Fibroblast of skin of abdomen (primary cell): ENCODE results near the gene PER2.

Source experiments
- DNase-seq: peaks from one replicate; pipeline ENCODE4 v3.0.0-alpha.2; 2013

The PER2 gene

DNA sequence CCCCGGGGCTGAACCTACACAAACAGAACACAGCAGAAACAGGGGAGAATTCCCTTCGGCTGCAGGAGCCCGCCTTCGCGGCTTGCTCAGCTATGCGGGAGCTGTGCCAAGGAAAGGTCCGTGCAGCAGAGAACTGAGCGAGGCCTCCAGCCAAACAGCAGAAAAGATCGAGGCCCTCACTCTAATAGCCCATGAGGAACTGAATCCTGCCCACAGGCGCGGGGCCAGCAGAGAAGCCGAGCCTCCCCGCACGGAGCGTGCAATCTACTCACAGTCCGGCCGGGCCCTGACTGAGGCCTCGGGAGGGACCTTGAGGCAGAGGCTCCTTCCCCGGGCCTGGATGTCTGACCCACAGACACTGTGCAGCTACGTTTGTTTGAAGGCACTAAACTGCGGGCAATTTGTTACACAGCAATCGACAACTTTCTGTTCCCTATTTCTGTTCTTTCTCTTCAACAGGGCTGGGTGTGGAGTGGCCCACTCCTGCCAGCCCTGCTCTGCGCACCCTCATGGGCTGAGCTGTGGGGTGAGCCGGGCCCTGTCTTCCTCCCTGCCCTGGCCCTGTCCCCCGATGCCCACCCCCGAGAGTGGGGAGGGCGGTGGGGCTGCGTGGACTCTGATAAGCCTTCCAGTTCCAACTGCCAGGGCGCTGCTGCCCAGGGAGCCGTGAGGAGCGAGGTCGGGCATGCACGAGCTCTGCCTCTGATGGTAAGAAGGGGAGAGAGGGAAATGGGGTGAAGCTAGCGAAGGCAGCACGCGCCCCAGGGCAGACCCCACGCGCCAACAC lies 62.3 kb downstream of the PER2 start:
- peak; percentile 52 for DNase-seq

DNA sequence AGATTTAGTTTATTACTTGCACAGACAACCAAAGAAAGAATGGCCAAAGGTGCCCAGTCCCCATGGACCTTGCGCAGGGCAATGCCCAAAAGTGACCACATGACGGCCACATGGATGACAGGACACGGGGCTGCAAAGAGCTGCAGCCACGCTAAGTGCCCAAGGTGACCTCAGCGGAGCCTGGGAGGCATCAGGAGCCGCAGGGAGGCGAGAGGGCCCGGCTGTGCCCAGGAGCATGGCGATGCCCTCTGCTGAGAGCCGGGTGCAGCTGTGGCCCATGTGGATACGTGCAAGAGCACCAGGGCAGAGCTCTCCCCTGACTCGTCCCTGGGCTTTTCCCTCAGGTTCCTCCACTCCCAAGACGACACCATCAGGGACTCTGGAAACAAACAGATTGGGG lies 63.3 kb downstream of the PER2 start:
- no peak for DNase-seq

DNA sequence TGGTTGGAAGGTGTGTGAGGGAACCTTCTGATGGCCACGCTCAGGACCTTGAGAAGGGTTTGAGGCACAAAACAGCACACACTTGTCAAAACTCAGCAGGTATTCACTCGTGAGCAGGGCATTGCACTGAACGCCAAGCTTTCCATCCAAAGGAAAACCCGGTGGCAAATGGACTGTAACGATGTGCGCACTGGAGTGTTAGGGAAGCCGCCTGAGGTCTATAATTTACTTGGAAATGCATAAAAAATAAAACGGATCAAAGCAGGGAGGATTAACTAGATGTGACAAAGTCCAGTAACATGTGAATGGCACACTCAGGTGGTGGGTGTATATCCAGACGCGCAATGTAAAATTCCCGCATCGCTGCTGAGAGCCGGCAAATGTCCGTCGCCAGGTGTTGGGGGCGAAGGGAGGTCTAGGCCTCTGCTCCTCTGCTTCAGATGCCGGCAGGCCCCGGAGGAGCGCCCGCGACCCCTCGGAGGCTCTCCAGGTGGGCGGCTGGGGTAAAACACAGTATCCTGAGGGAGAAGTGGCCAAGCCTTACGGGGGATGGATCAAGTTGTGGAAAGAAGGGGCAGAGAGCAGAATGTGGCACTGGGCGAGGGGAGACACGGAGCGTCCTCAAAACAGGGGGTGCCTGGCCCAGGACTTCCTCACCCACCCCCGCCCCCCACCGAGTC lies 63.9 kb downstream of the PER2 start:
- no peak for DNase-seq

DNA sequence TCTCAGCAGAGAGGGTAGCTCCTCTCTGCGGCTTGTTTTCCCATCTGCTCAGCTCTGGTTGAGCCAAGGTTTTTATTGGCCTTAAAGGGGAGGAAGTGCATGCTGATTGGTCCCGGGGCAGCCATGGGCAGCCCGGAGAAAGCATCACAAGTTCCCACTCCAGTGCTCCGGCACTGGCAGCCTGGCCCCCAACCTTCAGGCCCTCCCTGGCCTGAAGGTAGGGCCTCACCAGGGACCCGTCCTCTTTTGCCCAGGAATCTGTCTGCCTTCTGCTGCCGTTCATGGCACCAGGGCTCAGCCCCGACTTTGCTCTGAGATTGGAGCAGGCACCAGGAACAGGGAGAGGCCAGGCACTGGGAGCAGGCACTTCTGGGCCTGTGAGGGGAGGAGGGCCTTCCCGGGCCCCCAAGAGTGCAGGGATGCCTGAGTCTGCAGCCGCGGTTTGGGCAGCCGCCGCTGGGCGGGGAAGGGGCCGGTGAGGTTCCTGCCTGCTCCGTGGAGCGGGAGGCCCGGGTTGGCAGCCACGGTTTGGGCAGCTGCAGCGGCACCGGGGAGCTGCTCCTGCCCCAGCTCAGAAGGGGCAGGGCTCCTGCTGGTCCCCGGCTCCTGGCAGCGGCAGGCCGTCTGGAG lies 67.4 kb downstream of the PER2 start:
- DNase-seq = no peak

DNA sequence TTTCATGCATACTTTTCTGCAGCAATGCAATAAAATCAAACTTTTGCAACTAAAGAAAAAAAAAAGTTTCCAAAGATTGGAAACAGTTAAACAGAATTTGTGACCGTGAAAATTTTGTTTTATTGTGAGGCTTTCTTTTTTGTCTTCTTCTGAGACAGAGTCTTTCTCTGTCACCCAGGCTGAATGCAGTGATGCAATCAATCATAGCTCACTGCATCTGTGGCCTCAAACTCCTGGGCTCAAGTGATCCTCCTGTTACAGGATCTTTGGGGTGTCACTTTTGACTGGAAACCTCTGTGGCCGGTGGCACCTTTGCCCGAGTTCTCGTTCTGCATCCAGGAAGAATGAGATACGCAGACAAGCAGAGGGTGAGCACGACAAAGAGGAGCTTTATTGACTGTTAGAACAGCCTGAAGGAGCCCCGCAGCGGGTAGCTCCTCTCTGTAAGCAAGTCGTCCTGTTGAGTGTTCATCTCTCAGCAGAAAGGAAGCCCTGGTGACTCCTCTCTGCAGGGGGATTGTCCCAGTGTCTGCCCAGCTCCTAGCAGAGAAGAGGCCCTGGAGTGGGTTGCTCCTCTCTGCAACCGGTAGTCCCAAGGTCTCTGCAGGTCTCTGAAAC lies 68.0 kb downstream of the PER2 start:
- DNase-seq = no peak

DNA sequence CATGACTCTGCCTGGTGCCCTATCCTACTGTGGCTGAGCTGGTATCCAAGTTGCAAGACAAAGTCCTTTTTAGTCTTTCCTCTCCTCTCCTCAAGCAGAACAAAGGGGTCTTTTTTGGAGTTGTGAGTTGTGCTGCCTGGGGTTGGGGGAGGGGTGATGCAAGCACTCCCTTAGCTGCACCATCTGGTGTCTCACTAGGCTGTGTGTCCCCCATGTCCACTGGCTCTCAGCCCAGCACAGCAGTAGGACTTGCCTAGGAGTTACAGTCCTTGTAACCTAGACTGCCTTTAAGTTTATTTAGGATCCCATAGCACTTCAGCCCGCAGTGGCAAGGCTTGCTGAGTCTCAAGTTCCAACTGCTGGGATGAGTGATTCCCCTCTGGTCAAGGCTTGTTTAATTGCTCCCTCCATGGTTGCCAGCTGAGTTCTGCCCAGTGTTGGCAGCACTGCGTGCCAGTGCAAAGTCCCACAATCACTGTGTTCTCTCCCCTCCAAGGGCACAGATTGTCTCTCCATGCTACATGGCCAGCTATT lies 71.7 kb downstream of the PER2 start:
- DNase-seq = no peak

DNA sequence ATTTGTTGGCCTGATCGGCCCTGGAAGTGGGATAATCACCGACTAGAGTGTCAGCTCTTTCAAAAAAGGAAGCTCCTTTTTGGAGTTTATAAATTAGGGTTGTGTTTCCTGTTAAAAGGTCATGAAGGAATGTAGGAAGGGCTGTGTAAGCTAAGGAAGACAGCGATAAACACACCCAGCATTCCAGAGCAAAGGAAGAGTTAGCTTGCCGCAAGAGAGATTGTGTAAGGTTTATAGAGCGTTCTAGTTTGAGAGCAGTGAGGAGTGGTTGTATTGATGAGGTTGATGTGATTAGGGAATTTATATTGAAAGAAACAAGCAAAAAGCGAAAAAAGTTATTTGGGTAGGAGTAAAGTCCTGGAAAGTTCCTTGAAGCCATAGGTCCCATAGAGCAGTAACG lies 81.4 kb downstream of the PER2 start:
- DNase-seq = no peak

DNA sequence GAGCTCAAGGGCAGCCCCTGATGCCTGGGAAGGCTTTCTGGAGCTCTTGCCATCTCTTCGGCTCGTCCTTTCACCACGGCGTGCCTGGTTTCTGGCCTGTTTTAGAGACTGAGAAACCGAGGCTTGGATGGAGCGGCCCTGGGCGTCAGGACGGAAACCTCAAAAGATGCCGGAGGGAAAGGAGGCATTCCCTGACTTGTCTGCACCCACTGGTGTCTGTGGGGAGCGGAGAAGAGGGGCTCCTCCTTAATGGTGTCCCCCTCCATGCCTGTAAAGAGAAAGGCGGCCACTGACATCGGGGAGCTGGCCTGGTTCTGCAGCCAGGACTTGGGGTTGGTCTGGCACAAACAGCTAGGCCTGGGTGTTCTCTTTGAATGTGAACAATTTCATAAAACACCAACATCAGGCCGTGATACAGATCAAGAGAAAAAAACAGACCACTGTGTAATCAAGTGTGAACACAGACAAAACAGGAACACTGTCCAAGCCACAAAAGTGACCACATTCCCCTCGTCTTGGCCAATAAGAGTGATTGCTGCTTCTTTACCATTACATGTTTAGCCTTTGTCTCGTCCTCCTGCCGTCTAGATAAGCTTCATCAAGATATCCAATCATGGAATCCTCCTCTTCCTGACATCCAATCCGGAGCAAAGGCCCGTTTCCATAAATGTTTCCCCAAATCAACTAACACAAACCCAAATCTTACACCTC lies 84.3 kb downstream of the PER2 start:
- DNase-seq = no peak

DNA sequence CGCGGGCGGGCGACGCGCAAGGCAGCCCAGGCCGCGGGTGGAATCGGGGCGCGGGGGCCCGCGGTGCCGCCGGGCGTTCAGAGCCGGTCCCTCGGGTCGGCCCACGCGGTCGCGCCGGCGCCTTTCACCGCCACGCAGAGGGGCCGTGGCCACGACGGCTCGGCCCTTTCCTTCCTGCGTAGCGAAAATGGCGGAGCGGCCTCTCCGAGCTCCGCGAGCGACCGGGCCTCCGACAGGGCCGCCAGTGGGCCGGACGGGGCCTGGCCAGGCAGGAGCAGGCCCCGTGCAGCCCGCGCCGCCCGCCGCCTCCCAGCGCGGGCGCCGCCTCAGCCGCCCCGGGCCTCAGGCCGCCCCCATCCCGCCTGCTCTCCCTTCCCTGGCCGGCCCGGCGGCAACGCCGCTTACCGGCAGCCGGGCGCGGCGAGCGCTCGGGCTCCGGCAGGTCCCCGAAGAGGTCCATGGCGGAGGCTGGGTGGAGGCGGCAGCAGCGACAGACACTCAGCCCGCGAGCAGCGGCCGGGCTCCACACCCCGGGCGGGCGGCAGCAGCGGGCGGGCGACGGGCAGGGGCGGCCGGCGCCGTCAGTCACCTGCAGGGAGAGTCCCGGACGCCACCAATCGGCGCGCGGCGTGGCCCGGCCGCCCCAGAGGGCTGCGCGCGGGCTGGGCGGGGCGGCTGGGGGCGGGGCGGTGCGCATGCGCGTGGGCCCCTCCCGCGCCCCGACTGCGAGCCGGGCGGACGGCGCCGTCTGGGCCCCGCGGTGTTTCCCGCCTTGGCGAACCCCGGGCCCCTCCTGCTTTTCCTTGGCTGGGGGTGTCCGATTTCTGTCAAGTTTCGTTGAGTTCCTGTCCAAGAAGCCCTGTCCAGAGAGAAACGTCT lies 85.1 kb downstream of the PER2 start, which contains the start of gene ILKAP:
ILKAP (minus strand) TSS at position 602 of the 879 bp plus-strand sequence; CDS start at position 460, 142 bp downstream.
- peak; percentile 84 for DNase-seq

DNA sequence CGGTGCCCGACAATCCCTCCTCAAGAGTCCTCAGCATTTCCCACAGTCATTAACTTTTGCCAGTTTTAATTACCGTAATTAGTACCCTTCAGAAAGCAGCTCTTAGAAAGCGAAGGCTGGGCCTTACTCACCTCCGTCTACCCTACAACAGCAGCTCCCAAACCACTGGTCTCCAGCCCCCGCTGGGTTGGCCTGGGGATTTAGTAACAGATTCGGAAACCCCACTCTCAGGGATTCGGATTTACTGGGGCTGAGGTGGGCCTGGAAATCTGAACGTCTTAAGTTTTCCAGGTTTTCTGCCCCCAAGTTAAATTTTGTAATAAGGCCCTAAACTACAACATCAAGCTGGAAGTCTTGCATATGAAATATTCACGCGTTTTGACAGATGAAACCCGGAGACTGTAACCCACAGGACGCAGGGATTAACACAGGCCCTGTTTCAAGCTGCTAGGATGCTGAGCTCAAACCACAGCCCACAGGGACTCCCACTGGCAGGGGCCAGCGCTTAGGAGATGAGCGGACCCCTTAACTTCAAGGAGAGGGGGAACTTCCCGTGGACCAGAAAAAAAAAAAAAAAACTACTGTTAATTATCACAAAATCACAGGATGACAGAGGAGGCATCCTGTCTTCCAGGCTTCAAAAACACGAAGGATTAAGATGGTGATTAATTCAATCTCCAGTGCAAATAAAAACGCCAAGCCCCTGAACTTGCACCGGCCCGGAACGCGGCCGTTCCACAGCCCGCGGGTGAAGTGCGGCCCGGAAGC lies 85.9 kb downstream of the PER2 start:
- DNase-seq = peak; percentile 7
